Stimulated activated CD4-positive, alpha-beta T cell treated with anti-CD3 and anti-CD28 coated beads, Interleukin-1b, Interleukin-23, amount 100 ng/mL, for 4 hours (primary cell): Measurements from ENCODE around the gene TMEM119.
"Not testable (repeated sequence)": the region's sequence is repeated elsewhere in the genome, so short reads cannot be mapped to it uniquely, and the experiment has no call there.

Experiments used
- DNase-seq, 2 donors: peaks; one replicate each; pipeline ENCODE4 v3.0.0-alpha.2; 2020; ENCODE audit warnings: low read depth in 2 of 2

Gene TMEM119

GRCh38 chr12:108585864-108586263 lies 12.0 kb downstream of the TMEM119 start:
- DNase-seq: no peak

GRCh38 chr12:108584456-108585065 lies 13.3 kb downstream of the TMEM119 start:
- no peak for DNase-seq

DNA sequence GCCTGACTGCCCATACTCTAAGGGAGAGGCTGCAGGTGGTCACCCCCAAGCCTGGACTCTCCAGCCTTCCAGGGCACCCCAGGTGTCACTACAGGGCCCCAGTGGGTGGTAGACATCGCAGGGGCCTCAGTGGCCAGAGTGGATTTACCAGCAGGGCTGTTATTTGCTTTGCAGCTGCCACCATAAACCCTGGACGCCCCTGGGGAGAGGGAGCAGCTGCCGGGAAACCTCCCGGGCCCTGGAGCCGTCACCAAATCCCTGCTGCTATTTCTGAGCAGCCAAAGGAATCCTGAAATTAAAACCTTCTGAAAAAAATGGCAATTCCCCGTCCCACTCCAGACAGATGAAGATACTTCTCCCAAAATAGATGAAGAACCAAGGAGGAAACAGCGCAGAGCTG lies 13.9 kb downstream of the TMEM119 start:
- no peak for DNase-seq

DNA sequence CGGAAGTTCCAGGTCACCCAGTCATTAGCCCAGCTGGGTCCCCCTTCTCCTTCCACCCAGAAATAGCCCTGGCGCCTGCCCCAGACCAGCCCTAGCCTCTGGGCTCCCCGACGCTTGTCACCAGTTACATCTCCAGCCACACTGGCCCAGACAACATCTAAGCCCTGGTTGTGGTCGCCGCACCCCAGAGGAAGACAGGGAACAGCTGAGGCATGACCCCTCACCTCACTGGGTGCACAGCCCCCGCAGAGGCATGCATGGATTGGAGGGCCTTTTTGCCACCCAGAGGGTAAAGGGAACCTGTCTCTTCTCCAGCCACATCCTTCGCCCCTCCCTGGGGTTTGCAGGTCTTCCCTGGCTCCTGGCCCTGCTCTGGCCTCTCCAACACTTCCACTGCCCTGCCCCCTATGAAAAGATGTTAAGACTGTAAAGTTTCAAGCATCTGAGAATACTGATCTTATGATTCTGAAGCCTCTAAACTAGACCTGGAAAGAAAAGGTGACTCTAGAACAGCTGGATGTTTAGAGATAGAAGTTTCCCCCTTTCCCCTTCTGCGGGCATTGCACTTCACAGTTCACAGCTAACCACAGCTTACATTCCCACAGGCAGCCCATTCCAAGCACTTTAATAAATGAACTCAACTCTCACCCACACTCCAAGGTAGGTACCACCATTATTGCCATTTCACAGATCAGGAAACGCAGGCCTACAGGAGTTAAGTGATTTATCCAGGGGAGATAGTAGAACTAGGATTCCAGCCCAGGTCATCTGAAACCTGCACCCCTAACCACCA lies 14.7 kb downstream of the TMEM119 start:
- DNase-seq: no peak

- DNase-seq: no peak
These were observed 15.4 kb downstream of the TMEM119 start for GRCh38 chr12:108582509-108582908.

DNA sequence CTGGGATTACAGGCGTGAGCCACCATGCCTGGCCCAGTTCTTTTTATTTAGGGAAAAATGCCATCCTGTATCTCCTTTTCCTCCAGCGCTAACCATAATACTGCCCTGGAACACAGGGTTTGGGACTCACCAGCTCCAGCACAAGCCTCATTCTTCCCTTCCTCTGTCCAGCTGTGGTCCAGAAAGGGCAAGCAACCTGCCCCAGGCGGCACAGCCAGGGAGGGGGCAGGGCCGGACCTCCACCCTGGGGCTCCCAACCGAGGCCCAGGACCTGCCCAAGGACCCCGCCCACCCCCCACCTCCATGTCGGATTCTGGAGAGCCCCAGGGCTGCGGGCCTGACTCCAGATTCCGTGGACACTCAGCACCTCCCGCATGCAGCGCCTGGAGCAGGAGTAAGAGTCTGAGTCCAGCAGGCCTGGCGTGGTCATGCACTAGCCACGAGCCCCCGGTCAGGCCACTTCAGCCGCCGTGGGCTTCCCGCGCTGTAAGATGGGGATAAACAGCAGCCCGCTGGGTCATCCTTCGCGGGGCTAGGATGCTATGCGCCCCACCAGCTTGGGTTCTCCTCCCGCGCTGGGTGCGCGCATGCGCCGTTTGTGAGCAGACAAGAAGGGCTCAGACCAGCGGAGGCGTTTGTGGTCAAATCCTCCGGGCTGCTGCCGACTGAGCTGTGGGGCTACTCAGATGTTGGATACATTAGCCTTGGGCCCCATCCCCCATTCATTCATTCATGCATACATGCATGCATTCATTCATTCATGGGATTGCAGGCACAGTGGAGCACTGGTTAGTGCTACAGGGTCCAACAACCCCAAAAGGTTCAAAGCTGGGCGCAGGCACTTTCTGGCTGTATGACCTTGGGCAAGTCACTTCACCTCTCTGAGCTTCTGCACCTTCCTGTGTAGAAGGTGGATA lies 16.3 kb downstream of the TMEM119 start:
- no peak for DNase-seq

- no peak for DNase-seq
These were observed 17.4 kb downstream of the TMEM119 start for GRCh38 chr12:108580531-108580930.

DNA sequence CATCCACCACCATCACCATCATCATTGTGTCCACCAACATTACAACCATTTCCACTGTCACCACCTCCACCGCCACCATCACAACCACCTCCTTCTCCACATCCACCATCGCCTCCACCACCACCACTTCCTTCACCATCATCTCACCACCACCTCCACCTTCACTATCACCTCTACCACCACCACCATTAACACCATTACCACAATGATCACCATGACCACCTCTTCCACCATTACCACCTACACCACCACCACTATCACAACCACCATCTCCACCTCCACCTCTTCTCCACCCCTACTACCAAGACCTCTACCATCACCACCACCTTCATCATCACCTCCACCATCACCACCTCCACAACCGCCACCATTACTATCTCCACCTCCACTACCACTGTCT lies 19.1 kb downstream of the TMEM119 start:
- no peak for DNase-seq

DNA sequence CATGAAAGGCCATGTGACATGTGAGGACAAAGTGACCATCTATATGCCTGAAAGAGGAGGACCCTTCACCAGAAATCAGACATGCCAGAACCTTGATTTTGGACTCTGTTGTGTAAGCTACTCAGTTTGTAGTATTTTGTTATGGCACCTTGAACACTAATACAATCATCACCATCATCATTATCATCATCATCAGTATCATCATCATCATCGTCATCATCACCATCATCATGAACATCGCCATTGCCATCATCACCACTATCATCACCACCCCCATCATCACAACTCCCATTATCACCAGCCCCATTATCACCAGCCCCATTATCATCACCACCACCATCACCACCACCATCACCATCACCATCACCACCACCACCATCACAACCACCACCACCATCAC lies 19.6 kb downstream of the TMEM119 start:
- DNase-seq: no peak

GRCh38 chr12:108577458-108577857 lies 20.4 kb downstream of the TMEM119 start:
- DNase-seq: no peak

GRCh38 chr12:108576660-108577234 lies 21.1 kb downstream of the TMEM119 start:
- DNase-seq: no peak

DNA sequence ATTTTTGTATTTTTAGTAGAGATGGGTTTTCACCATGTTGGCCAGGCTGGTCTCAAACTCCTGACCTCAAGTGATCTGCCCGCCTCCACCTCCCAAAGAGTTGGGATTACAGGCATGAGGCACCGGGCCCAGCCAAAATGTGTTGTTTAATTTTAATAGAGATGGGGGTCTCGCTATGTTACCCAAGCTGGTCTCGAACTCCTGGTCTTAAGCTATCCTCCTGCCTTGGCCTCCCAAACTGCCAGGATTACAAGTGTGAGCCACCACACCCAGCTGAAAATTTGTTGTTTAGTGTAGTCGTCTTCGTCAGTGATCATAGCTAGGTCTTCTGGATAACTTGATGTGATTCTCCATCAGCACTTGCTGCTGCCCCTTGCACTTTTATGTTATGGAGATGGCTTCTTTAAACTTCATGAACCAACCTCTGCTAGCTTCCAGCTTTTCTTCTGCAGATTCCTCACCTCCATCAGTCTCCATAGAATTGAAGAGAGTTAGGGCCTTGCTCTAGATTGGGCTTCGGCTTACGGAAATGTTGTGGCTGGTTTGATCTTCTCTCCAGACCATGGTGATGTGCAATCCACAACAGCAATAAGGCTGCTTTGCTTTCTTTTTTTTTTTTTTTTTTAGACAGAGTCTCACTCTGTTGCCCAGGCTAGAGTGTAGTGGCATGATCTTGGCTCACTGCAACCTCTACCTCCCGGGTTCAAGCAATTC lies 22.5 kb downstream of the TMEM119 start:
- no peak for DNase-seq

- DNase-seq: not testable (repeated sequence)
These were observed 23.6 kb downstream of the TMEM119 start for GRCh38 chr12:108574276-108574675.

DNA sequence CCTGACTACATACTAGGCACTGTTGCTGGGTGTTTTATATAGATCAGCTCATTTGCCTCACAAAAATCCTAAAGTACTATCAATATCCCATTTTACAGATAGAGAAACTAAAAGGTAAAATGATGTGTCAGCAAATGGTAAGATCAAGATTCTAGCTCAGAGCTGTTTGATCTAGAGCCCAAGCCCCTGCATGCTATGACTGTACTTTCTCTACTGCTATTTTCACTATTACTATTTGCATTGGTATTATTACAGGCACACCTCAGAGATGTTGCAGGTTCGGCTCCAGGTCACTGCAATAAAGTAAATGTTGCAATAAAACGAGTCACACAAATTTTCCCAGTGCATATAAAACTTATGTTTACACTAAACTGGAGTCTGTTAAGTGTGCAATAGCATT lies 24.6 kb downstream of the TMEM119 start:
- no peak for DNase-seq

DNA sequence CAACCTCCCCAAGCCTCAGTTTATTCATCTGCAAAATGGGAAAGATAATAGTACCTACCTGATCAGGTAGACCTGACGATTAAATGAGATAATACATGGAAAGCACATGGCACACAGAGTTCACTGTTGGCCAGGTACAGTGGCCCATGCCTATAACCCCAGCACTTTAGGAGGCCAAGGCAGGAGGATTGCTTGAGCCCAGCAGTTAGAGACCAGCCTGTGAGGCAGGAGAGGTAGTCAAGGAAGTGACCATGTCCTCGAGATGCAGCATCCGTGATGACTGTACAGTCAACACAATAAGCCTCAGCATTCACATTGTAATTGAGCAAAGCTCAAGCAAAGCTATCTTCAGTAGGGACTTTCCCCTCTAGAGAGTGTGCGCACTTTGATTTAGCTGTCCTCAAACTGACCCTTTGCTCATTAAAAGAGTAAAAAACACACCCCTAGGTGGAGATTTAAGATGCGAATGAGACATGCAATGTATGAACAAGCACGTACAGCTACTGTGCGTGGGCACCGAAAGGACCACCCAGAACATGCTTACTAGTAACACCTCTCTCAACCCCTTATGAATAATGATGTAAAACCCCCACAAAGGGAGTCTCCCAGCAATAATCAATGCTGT lies 25.6 kb downstream of the TMEM119 start:
- no peak for DNase-seq

- no peak for DNase-seq
These were observed 26.2 kb downstream of the TMEM119 start for GRCh38 chr12:108571609-108572165.

DNA sequence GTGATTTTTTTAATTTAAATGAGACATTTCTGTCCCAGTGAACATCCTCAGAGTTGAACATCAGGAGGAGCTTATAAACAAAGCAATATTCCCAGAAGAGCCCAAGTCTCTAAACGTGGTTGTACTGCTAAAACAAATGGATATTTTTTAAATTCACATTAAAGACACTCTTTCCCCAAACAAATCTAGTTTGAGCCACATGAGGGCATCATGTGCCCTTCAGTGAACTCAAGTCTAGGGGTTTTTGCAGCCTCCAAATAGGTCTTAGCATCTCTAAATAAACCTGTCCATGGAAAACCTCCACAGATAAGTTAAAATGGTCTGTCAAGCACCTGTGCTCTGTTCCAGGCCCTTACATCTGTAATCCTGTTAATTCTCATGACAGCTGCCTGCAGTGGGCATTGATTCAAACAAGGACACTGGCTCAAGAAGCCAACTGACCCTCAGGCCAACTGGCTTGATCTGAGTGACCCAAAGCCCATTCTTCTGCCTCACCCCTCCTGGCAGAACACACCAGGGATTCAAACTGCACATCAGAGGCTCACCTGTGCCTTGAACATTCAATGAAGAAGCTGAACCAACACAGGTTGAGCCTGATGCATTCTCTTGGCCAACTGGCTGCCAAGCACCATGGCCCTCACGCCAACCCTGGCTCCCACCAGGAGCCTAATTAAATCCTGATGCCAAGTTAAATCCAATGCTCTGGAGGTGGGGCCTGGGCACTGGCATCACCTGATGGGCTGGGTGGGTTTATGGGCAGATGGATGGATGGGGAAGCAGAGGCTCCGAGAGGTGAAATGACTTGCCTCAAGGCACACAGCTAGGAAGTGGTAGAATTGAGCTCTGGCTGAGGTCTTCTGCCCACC lies 26.9 kb downstream of the TMEM119 start:
- DNase-seq: no peak

GRCh38 chr12:108568338-108569154 lies 29.3 kb downstream of the TMEM119 start:
- DNase-seq: peak; percentile 35 to 44
